ENCODE data around the gene VILL.

GRCh38 chr3:37999836-38000235 lies 9.2 kb downstream of the VILL start:
- TF ChIP-seq CTCF (IDR thresholded peaks at IDR 0.05 in 2 of 3, conservative IDR thresholded peaks at IDR 0.05 in 1 of 3; ENCODE audit: borderline replicate concordance in 1 of 3, insufficient read depth in 1 of 3, low read depth in 2 of 3, low read length in 2 of 3) = no peak
- TF ChIP-seq ATF3 (IDR thresholded peaks at IDR 0.05) = no peak
- TF ChIP-seq JUND (IDR thresholded peaks at IDR 0.05) = no peak
- no peak for TF ChIP-seq MAX (IDR thresholded peaks at IDR 0.05)
- no peak for TF ChIP-seq RAD21 (IDR thresholded peaks at IDR 0.05; ENCODE audit: low read depth)
- TF ChIP-seq EZH2phosphoT487 (IDR thresholded peaks at IDR 0.05; ENCODE audit: borderline replicate concordance) = no peak
- TF ChIP-seq EZH2 (IDR thresholded peaks at IDR 0.05) = no peak
- TF ChIP-seq POLR2A (IDR thresholded peaks at IDR 0.05; ENCODE audit: borderline replicate concordance, extremely low read depth, insufficient read depth, insufficient read length) = no peak
